Endothelial cell of umbilical vein (primary cell): ENCODE results near the gene KRTAP4-11.

ENCODE experiments used
- EZH2 ChIP-seq: IDR thresholded peaks from 2 replicates; pipeline ENCODE4 v1.6.1; 2012; ENCODE audit warnings: borderline replicate concordance, low read depth, mild to moderate bottlenecking, moderate library complexity, low read length, inconsistent platforms; ENCODE audit not compliant: severe bottlenecking
- GATA2 ChIP-seq: IDR thresholded peaks from 2 replicates; pipeline ENCODE4 v1.7.0; 2011; ENCODE audit warnings: low read depth, mild to moderate bottlenecking, moderate library complexity, mixed read lengths, low read length; ENCODE audit not compliant: insufficient read length, insufficient read depth
- MAX ChIP-seq: IDR thresholded peaks from 2 replicates; pipeline ENCODE4 v1.6.1; 2011; ENCODE audit not compliant: insufficient read depth, insufficient read length
- POLR2AphosphoS5 ChIP-seq: IDR thresholded peaks from 2 replicates; pipeline ENCODE4 v1.6.1; 2012; ENCODE audit warnings: low read depth, mild to moderate bottlenecking, control low read depth, low read length, moderate library complexity; ENCODE audit not compliant: insufficient read depth
- TF ChIP-seq, protein P1 (sequence below), 2 donors: IDR thresholded peaks; 1 replicate in 1 of 2; 2 replicates in 1 of 2; pipeline ENCODE4 v1.5.1; 2011; ENCODE audit warnings: low read length in 2 of 2, mild to moderate bottlenecking in 2 of 2, moderate library complexity in 2 of 2, control low read depth in 1 of 2, inconsistent platforms in 1 of 2, low read depth in 1 of 2; ENCODE audit not compliant: insufficient read depth in 1 of 2; ENCODE audit errors: extremely low read depth in 1 of 2

DNA sequence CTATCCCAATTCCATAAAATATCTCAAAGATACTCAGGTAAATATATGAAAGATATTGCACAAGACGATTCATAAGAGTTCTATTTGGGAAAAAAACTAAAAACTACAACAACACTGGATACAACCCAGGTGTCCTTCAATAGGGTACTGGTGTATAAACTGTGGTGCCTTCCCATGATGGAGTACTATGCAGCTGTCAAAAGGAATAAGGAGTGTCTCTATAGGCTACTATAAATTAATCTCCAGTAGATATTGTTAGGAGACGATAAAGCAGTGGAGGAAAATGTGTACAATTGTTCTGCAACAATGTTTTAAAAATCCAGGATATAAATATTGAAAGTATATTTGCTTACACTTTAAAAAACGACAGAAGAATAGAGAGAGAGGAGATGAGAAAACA is 8.2 kb upstream of the KRTAP4-11 start:
- no peak for TF ChIP-seq POLR2AphosphoS5
- TF ChIP-seq, protein P1, sequence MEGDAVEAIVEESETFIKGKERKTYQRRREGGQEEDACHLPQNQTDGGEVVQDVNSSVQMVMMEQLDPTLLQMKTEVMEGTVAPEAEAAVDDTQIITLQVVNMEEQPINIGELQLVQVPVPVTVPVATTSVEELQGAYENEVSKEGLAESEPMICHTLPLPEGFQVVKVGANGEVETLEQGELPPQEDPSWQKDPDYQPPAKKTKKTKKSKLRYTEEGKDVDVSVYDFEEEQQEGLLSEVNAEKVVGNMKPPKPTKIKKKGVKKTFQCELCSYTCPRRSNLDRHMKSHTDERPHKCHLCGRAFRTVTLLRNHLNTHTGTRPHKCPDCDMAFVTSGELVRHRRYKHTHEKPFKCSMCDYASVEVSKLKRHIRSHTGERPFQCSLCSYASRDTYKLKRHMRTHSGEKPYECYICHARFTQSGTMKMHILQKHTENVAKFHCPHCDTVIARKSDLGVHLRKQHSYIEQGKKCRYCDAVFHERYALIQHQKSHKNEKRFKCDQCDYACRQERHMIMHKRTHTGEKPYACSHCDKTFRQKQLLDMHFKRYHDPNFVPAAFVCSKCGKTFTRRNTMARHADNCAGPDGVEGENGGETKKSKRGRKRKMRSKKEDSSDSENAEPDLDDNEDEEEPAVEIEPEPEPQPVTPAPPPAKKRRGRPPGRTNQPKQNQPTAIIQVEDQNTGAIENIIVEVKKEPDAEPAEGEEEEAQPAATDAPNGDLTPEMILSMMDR (IDR thresholded peaks at IDR 0.05; ENCODE audit: extremely low read depth in 1 of 2, insufficient read depth in 1 of 2, low read depth in 1 of 2, low read length in 2 of 2): no peak
- no peak for TF ChIP-seq MAX
- no peak for TF ChIP-seq EZH2
- no peak for TF ChIP-seq GATA2
